NB4 (cell line): ENCODE results near the gene ACCSL.

Source experiments
- MYC ChIP-seq: IDR thresholded peaks from 2 replicates; pipeline ENCODE4 v1.6.1; 2011; ENCODE audit warnings: low read depth, low read length
- POLR2A ChIP-seq: IDR thresholded peaks from 2 replicates; pipeline ENCODE4 v1.6.1; 2011; ENCODE audit warnings: mild to moderate bottlenecking; ENCODE audit not compliant: insufficient read length; ENCODE audit errors: extremely low read depth
- TF ChIP-seq, protein P1 (sequence below): IDR thresholded peaks from one replicate; pipeline ENCODE4 v1.5.1; 2012; ENCODE audit warnings: low read depth, low read length
- TF ChIP-seq, protein P2 (sequence below): IDR thresholded peaks from 2 replicates; pipeline ENCODE4 v1.6.1; 2011; ENCODE audit warnings: low read depth, low read length

DNA sequence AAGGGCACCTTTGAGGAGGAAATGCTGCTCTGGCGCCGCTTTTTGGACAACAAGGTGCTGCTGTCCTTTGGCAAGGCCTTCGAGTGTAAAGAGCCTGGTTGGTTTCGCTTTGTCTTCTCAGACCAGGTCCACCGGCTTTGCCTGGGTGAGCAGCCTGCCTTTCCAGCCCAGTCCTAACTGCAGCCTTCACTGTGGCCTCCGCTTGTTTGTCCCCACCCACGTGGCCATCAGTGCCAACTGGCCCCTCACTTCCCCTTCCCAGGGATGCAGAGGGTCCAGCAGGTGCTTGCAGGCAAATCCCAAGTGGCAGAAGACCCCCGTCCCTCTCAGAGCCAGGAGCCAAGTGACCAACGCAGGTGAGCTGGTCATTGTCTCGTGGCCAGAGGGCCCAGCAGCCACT, 35.7 kb downstream of the ACCSL start:
- TF ChIP-seq POLR2A (no peak), MYC (no peak)
- TF ChIP-seq, protein P1, sequence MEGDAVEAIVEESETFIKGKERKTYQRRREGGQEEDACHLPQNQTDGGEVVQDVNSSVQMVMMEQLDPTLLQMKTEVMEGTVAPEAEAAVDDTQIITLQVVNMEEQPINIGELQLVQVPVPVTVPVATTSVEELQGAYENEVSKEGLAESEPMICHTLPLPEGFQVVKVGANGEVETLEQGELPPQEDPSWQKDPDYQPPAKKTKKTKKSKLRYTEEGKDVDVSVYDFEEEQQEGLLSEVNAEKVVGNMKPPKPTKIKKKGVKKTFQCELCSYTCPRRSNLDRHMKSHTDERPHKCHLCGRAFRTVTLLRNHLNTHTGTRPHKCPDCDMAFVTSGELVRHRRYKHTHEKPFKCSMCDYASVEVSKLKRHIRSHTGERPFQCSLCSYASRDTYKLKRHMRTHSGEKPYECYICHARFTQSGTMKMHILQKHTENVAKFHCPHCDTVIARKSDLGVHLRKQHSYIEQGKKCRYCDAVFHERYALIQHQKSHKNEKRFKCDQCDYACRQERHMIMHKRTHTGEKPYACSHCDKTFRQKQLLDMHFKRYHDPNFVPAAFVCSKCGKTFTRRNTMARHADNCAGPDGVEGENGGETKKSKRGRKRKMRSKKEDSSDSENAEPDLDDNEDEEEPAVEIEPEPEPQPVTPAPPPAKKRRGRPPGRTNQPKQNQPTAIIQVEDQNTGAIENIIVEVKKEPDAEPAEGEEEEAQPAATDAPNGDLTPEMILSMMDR: no peak
- TF ChIP-seq, protein P2, sequence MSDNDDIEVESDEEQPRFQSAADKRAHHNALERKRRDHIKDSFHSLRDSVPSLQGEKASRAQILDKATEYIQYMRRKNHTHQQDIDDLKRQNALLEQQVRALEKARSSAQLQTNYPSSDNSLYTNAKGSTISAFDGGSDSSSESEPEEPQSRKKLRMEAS: no peak
